ENCODE results near the gene LDB2. TPM values are rescaled to one million over a fixed set of nuclear protein-coding genes. Genes with fewer than 3 reads are reported as not detected.

The LDB2 gene
- total and polyA plus RNA-seq, 2 donors (not counting 1 experiment from before 2014, with no cell fraction given): not detected

- H3K4me1 Mint-ChIP-seq: no peaks in the 10 kb centered on the region
- Histone ChIP-seq H3K27ac (ENCODE audit: low read length in 2 of 2) (no peak overlapping the region), H3K4me1 (ENCODE audit: control insufficient read depth in 2 of 2, insufficient read depth in 2 of 2, low read length in 2 of 2) (no peaks in the 10 kb centered on the region), H3K36me3 (replicated peaks in 1 of 2; ENCODE audit: control extremely low read depth in 1 of 2, control insufficient read depth in 1 of 2, extremely low read depth in 1 of 2, insufficient read depth in 2 of 2, low read length in 1 of 2) (no peaks in the 10 kb centered on the region), H4K20me1 (ENCODE audit: control insufficient read depth, insufficient read depth, low read length, poor library complexity, severe bottlenecking) (no peaks in the 10 kb centered on the region), H3K4me2 (replicated peaks; ENCODE audit: low read depth, low read length, poor library complexity, severe bottlenecking) (no peak overlapping the region), H3K9me3 (ENCODE audit: control extremely low read depth in 1 of 3, control insufficient read depth in 2 of 3, insufficient read depth in 1 of 3, low read length in 2 of 3) (peaks cover 0 to 2% (median 0%) of the 10 kb centered on the region in 3 donors), H3K27me3 (replicated peaks in 1 of 4; ENCODE audit: control extremely low read depth in 1 of 4, control insufficient read depth in 3 of 4, insufficient read depth in 4 of 4, low read length in 3 of 4) (no peaks in the 10 kb centered on the region), H2AFZ (ENCODE audit: insufficient read depth, low read depth, low read length, poor library complexity, severe bottlenecking) (no peak overlapping the region), H3K79me2 (ENCODE audit: control insufficient read depth, insufficient read depth, low read length) (no peaks in the 10 kb centered on the region), H3K9ac (ENCODE audit: low read length) (no peak overlapping the region), H3K4me3 (ENCODE audit: control extremely low read depth in 1 of 5, extremely low read depth in 1 of 5, insufficient read depth in 1 of 5, low read depth in 2 of 5, low read length in 4 of 5) (no peak overlapping the region)
- no peaks in the 10 kb centered on the region for H3K27me3 Mint-ChIP-seq
- H3K4me3 Mint-ChIP-seq: no peak overlapping the region
- intact Hi-C loops (cut with micrococcal nuclease): no loop called here
- ChIA-PET POLR2A (no interaction called here), CTCF (no interaction called here)
- ATAC-seq (ENCODE audit: low read depth) (no peak), DNase-seq (no peak)
- WGBS (ENCODE audit: insufficient coverage): 93% methylated on average over 3 of the region's 6 CpGs
- no peaks in the 10 kb centered on the region for H3K9me3 Mint-ChIP-seq (ENCODE audit: insufficient read depth)
- TF ChIP-seq, protein P1, sequence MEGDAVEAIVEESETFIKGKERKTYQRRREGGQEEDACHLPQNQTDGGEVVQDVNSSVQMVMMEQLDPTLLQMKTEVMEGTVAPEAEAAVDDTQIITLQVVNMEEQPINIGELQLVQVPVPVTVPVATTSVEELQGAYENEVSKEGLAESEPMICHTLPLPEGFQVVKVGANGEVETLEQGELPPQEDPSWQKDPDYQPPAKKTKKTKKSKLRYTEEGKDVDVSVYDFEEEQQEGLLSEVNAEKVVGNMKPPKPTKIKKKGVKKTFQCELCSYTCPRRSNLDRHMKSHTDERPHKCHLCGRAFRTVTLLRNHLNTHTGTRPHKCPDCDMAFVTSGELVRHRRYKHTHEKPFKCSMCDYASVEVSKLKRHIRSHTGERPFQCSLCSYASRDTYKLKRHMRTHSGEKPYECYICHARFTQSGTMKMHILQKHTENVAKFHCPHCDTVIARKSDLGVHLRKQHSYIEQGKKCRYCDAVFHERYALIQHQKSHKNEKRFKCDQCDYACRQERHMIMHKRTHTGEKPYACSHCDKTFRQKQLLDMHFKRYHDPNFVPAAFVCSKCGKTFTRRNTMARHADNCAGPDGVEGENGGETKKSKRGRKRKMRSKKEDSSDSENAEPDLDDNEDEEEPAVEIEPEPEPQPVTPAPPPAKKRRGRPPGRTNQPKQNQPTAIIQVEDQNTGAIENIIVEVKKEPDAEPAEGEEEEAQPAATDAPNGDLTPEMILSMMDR (IDR thresholded peaks at IDR 0.05): no peak
- TF ChIP-seq EZH2 (IDR thresholded peaks at IDR 0.05; ENCODE audit: borderline replicate concordance, insufficient read depth, low read depth, low read length, poor library complexity, severe bottlenecking): no peak
- H3K27ac Mint-ChIP-seq: no peak overlapping the region
These were observed 309.8 kb downstream of the LDB2 start for GRCh38 chr4:16588651-16589050.

- DNase-seq: no peak
- Mint-ChIP-seq H3K4me3 (no peak overlapping the region), H3K4me1 (no peaks in the 10 kb centered on the region), H3K27ac (no peak overlapping the region), H3K9me3 (ENCODE audit: insufficient read depth) (no peaks in the 10 kb centered on the region), H3K27me3 (no peaks in the 10 kb centered on the region)
- H3K4me2 ChIP-seq (replicated peaks; ENCODE audit: low read depth, low read length, poor library complexity, severe bottlenecking): no peak overlapping the region
- H2AFZ ChIP-seq (ENCODE audit: insufficient read depth, low read depth, low read length, poor library complexity, severe bottlenecking): no peak overlapping the region
- no peaks in the 10 kb centered on the region for H4K20me1 ChIP-seq (ENCODE audit: control insufficient read depth, insufficient read depth, low read length, poor library complexity, severe bottlenecking)
- no CpG with 5 or more reads among the region's 1 CpG for WGBS (ENCODE audit: insufficient coverage)
- no peaks in the 10 kb centered on the region for H3K36me3 ChIP-seq (replicated peaks in 1 of 2; ENCODE audit: control extremely low read depth in 1 of 2, control insufficient read depth in 1 of 2, extremely low read depth in 1 of 2, insufficient read depth in 2 of 2, low read length in 1 of 2)
- H3K27me3 ChIP-seq (replicated peaks in 1 of 4; ENCODE audit: control extremely low read depth in 1 of 4, control insufficient read depth in 3 of 4, insufficient read depth in 4 of 4, low read length in 3 of 4): no peaks in the 10 kb centered on the region
- no peaks in the 10 kb centered on the region for H3K4me1 ChIP-seq (ENCODE audit: control insufficient read depth in 2 of 2, insufficient read depth in 2 of 2, low read length in 2 of 2)
- H3K27ac ChIP-seq (ENCODE audit: low read length in 2 of 2): no peak overlapping the region
- H3K9ac ChIP-seq (ENCODE audit: low read length): no peak overlapping the region
- ChIA-PET CTCF (no interaction called here), POLR2A (no interaction called here)
- H3K4me3 ChIP-seq (ENCODE audit: control extremely low read depth in 1 of 5, extremely low read depth in 1 of 5, insufficient read depth in 1 of 5, low read depth in 2 of 5, low read length in 4 of 5): no peak overlapping the region
- TF ChIP-seq EZH2 (IDR thresholded peaks at IDR 0.05; ENCODE audit: borderline replicate concordance, insufficient read depth, low read depth, low read length, poor library complexity, severe bottlenecking): no peak
- TF ChIP-seq, protein P1 (IDR thresholded peaks at IDR 0.05): no peak
- intact Hi-C loops (cut with micrococcal nuclease): no loop called here
- H3K9me3 ChIP-seq (ENCODE audit: control extremely low read depth in 1 of 3, control insufficient read depth in 2 of 3, insufficient read depth in 1 of 3, low read length in 2 of 3): peaks cover 0 to 4% (median 0%) of the 10 kb centered on the region in 3 donors
- ATAC-seq (ENCODE audit: low read depth): no peak
- H3K79me2 ChIP-seq (ENCODE audit: control insufficient read depth, insufficient read depth, low read length): no peaks in the 10 kb centered on the region
These were observed 310.3 kb downstream of the LDB2 start for GRCh38 chr4:16588149-16588548.
